BJ (cell line): ENCODE results near the gene HEBP1. TPM values are rescaled to one million over a fixed set of nuclear protein-coding genes. Genes with fewer than 3 reads are reported as not detected.
A peak's percentile ranks its signal among the peaks of the same experiment; 100 is the strongest.
"Not testable (repeated sequence)": the region's sequence is repeated elsewhere in the genome, so short reads cannot be mapped to it uniquely, and the experiment has no call there.

Source experiments
- CTCF ChIA-PET: fragments of 350-600 bp; formaldehyde crosslinking; extraction: SDS; loops from one replicate; lab custom pipeline; 2021; ENCODE audit warnings: antibody characterized with exemption, inconsistent platforms; lab: Yijun Ruan, JAX
- POLR2A ChIA-PET: fragments of 300-600 bp; sonication (Branson Sonifier 250); formaldehyde crosslinking; extraction: SDS; loops from one replicate; lab custom pipeline; 2021; ENCODE audit warnings: antibody characterized with exemption; lab: Charles Lee
- DNase-seq: peaks from one replicate; pipeline ENCODE4 v3.0.0-alpha.2; 2011; ENCODE audit warnings: low read depth
- H3K27me3 ChIP-seq: 2 replicates; pipeline ENCODE4 v1.6.0; 2011; ENCODE audit warnings: low read length; ENCODE audit not compliant: control insufficient read depth, insufficient read depth
- H3K36me3 ChIP-seq: 2 replicates; pipeline ENCODE4 v1.5.1; 2011; ENCODE audit warnings: low read length; ENCODE audit not compliant: control insufficient read depth, insufficient read depth
- H3K4me3 ChIP-seq: 2 replicates; pipeline ENCODE4 v1.5.1; 2011; ENCODE audit warnings: low read depth, mild to moderate bottlenecking, control low read depth, low read length
- CTCF ChIP-seq: IDR thresholded peaks from 2 replicates; pipeline ENCODE4 v1.5.1; 2011; ENCODE audit warnings: low read depth, mild to moderate bottlenecking, control low read depth, inconsistent platforms, low read length, moderate library complexity; ENCODE audit not compliant: insufficient read depth
- polyA plus RNA-seq: library from polyadenylated mRNA; depleted of rRNA; stranded (reverse); fragments of >200 nt; gene quantifications from 2 replicates; pipeline ENCODE4 v1.2.3, GENCODE V29; 2011

The HEBP1 gene
- polyA plus RNA-seq, 1 experiment = 41.9 TPM

DNA sequence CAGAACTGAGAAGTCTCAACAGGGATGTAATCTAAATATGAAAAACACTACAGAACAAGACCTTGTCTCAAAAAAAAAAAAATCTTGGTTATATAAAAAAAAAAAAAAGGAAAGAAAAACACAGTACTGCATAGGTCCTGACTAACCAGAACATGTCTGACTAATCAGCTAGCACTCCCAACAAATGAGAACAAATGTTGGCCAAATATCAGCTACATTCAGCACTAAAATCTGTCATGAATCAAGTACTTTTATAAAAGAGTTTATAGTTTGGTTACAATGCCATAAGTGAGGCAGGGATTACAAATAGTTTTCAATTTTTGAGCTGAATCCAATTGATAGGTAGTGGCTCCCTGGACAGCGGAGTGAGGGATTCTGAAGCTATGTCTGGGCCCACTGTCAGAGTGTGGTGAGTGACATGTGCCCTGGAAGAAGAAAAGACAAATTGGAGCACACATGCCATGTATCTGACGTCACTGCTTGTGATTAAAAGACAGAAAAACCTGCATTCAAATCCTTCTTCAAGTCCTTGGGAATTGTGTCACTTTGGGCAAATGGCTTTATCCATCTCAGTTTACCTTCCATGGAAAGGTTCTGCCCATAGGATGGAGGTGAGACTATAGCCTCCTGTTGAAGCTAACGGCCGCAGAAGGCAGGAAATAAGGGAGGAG, 38.6 kb upstream of the HEBP1 start:
- ChIA-PET POLR2A (interaction anchor here (0.6 kb wide), 1 partner anchor 141 kb away, joined by 4 read pairs; no protein-coding TSS in a partner anchor), CTCF (interaction anchor here (0.9 to 3.4 kb wide), 6 partner anchors 11 to 217 kb away, joined by 3 to 18 read pairs (median 4); no protein-coding TSS in a partner anchor)
- peaks cover 2% of the 10 kb centered on the region; the same call in 1 of the 2 replicates for H3K27me3 ChIP-seq
- no peaks in the 10 kb centered on the region for H3K36me3 ChIP-seq
- no peak for TF ChIP-seq CTCF
- peak; percentile 61 for DNase-seq
- no peak overlapping the region for H3K4me3 ChIP-seq

DNA sequence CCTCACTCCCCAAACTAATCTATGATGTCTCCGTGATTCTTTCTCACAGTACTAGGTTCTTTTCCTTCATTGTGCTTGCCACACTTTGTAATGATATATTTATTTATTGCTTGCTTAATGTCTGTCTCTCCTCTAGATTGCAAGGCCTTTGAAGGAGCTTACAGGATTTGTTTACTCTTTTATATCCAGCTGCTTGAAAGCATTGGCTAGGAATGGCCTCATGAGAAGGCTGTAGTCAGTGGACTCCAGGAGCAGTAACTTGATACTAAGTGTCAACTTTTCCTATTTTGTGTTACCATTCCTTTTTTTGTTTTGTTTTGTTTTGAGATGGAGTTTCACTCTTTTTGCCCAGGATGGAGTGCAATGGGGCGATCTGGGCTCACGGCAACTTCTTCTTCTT, 36.8 kb upstream of the HEBP1 start:
- no peaks in the 10 kb centered on the region for H3K36me3 ChIP-seq
- TF ChIP-seq CTCF = no peak
- ChIA-PET POLR2A (no interaction called here), CTCF (interaction anchor here (3.4 kb wide), 1 partner anchor 13 kb away, joined by 14 read pairs; no protein-coding TSS in a partner anchor)
- no peak overlapping the region for H3K4me3 ChIP-seq
- no peaks in the 10 kb centered on the region for H3K27me3 ChIP-seq
- no peak for DNase-seq

DNA sequence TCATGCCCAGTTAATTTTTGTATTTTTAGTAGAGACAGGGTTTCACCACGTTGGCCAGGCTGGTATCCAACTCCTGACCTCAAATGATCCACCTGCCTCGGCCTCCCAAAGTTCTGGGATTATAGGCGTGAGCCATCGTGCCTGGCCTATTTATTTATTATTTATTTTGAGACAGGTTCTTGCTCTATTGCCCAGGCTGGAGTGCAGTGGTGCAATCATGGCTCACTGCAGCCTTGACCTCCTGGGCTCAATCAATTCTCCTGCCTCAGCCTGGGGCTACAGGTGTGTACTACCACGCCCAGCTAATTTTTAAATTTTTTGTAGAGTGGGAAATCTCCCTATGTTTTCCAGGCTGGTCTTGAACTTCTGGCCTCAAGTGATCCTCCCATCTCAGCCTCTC, 35.3 kb upstream of the HEBP1 start:
- not testable (repeated sequence) for H3K36me3 ChIP-seq, DNase-seq, H3K4me3 ChIP-seq, H3K27me3 ChIP-seq
- ChIA-PET CTCF (interaction anchor here (0.6 to 2.5 kb wide), 4 partner anchors 8 to 221 kb away, joined by 3 to 12 read pairs (median 4); no protein-coding TSS in a partner anchor), POLR2A (interaction anchor here (0.7 kb wide), 1 partner anchor 11 kb away, joined by 16 read pairs; no protein-coding TSS in a partner anchor)

DNA sequence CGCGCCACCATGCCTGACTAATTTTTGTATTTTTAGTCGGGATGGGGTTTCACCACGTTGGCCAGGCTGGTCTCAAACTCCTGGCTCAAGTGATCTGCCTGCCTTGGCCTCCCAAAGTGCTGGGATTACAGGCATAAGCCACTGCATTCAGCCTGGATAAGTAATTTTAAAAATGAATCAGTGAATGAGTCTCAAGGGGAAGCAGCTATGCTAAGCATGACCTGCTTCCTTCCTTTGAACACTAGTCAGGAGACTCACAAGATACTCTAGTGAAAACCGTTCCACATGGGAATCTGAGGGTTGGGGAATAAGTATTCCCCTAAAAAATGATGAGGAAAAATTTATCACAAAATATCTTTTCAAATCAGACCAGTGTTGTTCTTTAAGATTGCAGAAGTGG, 33.4 kb upstream of the HEBP1 start:
- DNase-seq = no peak
- TF ChIP-seq CTCF = no peak
- CTCF ChIA-PET = interaction anchor here (0.9 to 2.5 kb wide), 3 partner anchors 9 to 13 kb away, joined by 3 to 12 read pairs (median 3); partner anchors contain the start of gene FAM234B

GRCh38 chr12:13032164-13032563, 32.1 kb upstream of the HEBP1 start:
- POLR2A ChIA-PET = no interaction called here
- CTCF ChIA-PET = no interaction called here
- no peak for DNase-seq

More for the DNA sequence above, 33.4 kb upstream of the HEBP1 start:
- Histone ChIP-seq H3K36me3 (no peaks in the 10 kb centered on the region), H3K4me3 (no peak overlapping the region), H3K27me3 (no peaks in the 10 kb centered on the region)
- POLR2A ChIA-PET = no interaction called here

More at GRCh38 chr12:13032164-13032563, 32.1 kb upstream of the HEBP1 start:
- Histone ChIP-seq H3K27me3 (no peaks in the 10 kb centered on the region), H3K36me3 (no peaks in the 10 kb centered on the region), H3K4me3 (no peak overlapping the region)
- no peak for TF ChIP-seq CTCF
